ENCODE data around the gene BICD1. TPM values are rescaled to one million over a fixed set of nuclear protein-coding genes. Genes with fewer than 3 reads are reported as not detected.
A peak's percentile ranks its signal among the peaks of the same experiment; 100 is the strongest.

Gene BICD1
- total RNA-seq: 10 to 100 TPM in 3 of 4 donors, 1 to 10 TPM in 1; 9.4 to 16.0 (median 12.0) TPM
- 1 to 10 TPM in 1 of 3 donors, under 1 TPM in 2; 0.60 to 5.8 (median 0.69) TPM for polyA plus RNA-seq

DNA sequence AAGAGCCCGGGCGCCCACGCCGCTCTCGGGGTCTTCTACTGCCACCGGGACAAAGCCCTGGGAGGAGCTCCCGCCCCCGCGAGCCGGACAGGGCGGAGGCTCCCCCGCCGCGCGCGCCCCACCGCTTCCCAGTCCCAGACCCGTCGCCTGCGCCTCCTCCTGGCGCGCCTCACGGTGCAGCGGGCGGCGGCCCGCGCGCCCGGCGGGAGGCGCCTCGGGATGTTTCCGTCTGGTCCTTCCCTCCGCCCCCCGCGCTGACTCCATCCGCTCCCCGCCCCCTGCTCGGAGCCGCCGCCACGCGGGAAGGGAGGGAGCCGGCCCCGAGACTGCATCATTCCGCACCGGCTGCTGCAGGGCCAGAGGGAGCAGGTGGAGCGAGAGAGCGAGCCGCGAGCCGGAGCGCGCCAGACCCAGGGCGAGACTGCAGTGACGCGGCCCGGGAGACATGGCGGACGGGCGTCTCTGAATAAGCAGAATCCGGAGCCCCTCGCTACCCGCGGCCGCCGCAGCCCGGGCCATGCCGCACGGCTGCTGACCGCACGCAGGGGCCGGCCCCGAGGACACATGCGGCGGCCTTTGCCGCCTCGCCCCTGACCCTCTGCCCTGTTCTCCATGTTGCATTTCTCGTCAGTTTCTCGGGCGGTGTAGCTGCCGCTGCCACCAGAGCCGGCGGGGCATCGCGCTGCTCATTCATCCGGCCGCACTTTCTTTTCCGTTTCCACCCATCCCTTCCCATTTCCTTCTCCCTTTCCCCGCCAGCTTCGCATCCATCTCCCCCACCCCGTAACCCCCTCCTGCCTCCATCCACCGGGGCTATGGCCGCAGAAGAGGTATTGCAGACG, at the start of gene BICD1:
BICD1 (plus strand) TSS at position 331 of the 842 bp plus-strand sequence; CDS start at position 816, 485 bp downstream.
- peak within 1 kb of the TSS; percentile 92 to 98 (median 96) for H3K27ac ChIP-seq
- no peaks in the 10 kb centered on the region for H3K9me3 ChIP-seq
- 0 to 1% methylated on average over 96 of the region's 96 CpGs for WGBS, 2 donors
- TF ChIP-seq POLR2A (IDR thresholded peaks at IDR 0.05): peak in 1 of 2 donors; percentile 73
- TF ChIP-seq, protein P1, sequence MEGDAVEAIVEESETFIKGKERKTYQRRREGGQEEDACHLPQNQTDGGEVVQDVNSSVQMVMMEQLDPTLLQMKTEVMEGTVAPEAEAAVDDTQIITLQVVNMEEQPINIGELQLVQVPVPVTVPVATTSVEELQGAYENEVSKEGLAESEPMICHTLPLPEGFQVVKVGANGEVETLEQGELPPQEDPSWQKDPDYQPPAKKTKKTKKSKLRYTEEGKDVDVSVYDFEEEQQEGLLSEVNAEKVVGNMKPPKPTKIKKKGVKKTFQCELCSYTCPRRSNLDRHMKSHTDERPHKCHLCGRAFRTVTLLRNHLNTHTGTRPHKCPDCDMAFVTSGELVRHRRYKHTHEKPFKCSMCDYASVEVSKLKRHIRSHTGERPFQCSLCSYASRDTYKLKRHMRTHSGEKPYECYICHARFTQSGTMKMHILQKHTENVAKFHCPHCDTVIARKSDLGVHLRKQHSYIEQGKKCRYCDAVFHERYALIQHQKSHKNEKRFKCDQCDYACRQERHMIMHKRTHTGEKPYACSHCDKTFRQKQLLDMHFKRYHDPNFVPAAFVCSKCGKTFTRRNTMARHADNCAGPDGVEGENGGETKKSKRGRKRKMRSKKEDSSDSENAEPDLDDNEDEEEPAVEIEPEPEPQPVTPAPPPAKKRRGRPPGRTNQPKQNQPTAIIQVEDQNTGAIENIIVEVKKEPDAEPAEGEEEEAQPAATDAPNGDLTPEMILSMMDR (IDR thresholded peaks at IDR 0.05): peak in 1 of 4 experiments; percentile 38
- no peak for TF ChIP-seq EP300 (IDR thresholded peaks at IDR 0.05)
- TF ChIP-seq POLR2AphosphoS5 (IDR thresholded peaks at IDR 0.05): peak; percentile 86 to 93 (median 88)
- H3K4me1 ChIP-seq: peaks cover 0 to 31% (median 23%) of the 10 kb centered on the region in 4 donors
- peak; percentile 95 for DNase-seq
- H3K4me3 ChIP-seq: peak within 1 kb of the TSS; percentile 75 to 98 (median 80)
- no peaks in the 10 kb centered on the region for H3K27me3 ChIP-seq
- H3K36me3 ChIP-seq: no peaks in the 10 kb centered on the region
- intact Hi-C loops (cut with DNase I): loop anchor here (5.0 kb wide), 5 partner anchors 44 to 784 kb away; no protein-coding TSS in a partner anchor

DNA sequence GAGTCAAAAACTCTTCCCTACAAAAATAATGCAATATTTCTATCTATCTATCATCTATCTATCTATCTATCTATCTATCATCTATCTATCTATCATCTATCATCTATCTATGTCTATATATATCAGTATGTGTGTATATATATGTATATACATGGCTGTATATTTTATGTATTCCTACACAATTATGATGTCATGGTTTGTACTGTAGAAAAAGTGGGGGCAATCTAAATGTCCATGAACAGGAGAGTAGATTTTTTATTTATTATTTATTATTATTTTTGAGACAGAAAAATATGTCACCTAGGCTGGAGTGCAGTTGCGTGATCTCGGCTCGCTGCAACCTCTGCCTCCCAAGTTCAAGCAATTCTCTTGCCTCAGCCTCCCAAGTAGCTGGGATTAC, 45.6 kb upstream of the BICD1 start:
- intact Hi-C loops (cut with DNase I): loop anchor here (5.0 kb wide), 2 partner anchors 46 to 246 kb away; partner anchors contain the start of gene BICD1
- TF ChIP-seq POLR2AphosphoS5 (IDR thresholded peaks at IDR 0.05): no peak
- TF ChIP-seq, protein P1 (IDR thresholded peaks at IDR 0.05): no peak
- no peak for TF ChIP-seq EP300 (IDR thresholded peaks at IDR 0.05)
- DNase-seq: no peak

DNA sequence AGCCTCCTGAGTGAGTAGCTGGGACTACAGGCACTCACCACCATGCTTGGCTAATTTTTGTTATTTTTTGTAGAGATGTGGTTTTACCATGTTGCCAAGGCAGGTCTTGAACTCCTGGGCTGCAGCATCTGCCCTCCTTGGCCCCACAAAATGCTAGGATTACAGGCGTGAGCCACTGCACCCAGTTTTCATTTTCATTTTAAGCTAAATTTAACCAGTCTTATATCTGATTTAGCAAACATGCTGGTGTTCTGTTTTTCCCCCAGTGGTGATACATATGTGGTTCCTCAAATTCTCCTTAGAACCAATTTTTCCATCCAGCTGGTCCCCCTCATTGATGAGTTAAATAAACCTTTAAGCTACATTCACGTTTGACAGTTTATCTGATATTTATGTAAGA, 43.8 kb upstream of the BICD1 start:
- no peak overlapping the region for H3K4me3 ChIP-seq
- no peaks in the 10 kb centered on the region for H3K27me3 ChIP-seq
- TF ChIP-seq EP300 (IDR thresholded peaks at IDR 0.05) (no peak), POLR2A (IDR thresholded peaks at IDR 0.05) (no peak), POLR2AphosphoS5 (IDR thresholded peaks at IDR 0.05) (no peak)
- TF ChIP-seq, protein P1 (IDR thresholded peaks at IDR 0.05): no peak
- 36 to 58% methylated on average over 2 of the region's 2 CpGs for WGBS, 2 donors
- intact Hi-C loops (cut with DNase I): loop anchor here (5.0 kb wide), 2 partner anchors 44 to 244 kb away; partner anchors contain the start of gene BICD1
- DNase-seq: no peak
- H3K36me3 ChIP-seq: no peaks in the 10 kb centered on the region
- H3K4me1 ChIP-seq: no peaks in the 10 kb centered on the region
- H3K9me3 ChIP-seq: no peaks in the 10 kb centered on the region
- no peak overlapping the region for H3K27ac ChIP-seq

More for the DNA sequence above, 45.6 kb upstream of the BICD1 start:
- WGBS, 2 donors: 96 to 97% methylated on average over 3 of the region's 3 CpGs
- no peaks in the 10 kb centered on the region for H3K4me1 ChIP-seq
- no peak overlapping the region for H3K4me3 ChIP-seq
- no peak overlapping the region for H3K27ac ChIP-seq
- H3K36me3 ChIP-seq: no peaks in the 10 kb centered on the region
- H3K27me3 ChIP-seq: no peaks in the 10 kb centered on the region
- H3K9me3 ChIP-seq: no peaks in the 10 kb centered on the region

DNA sequence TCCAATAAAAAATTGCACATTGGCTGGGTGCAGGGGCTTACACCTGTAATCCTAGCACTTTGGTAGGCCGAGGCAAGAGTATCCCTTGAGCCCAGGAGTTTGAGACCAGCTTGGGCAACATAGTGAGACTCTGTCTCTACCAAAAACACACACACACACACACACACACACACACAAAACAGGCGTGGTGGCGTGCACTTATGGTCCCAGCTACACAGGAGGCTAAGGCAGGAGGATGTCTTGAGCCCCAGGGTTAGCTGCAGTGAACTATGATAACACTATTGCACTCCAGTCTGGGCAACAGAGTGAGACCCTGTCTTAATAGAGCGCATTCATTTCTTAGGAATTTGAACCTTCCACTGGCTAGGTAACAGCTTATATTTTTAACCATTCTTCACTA, 42.9 kb upstream of the BICD1 start:
- Histone ChIP-seq H3K27ac (no peak overlapping the region), H3K36me3 (no peaks in the 10 kb centered on the region), H3K4me3 (no peak overlapping the region), H3K4me1 (no peaks in the 10 kb centered on the region), H3K9me3 (no peaks in the 10 kb centered on the region), H3K27me3 (no peaks in the 10 kb centered on the region)
- TF ChIP-seq, protein P1 (IDR thresholded peaks at IDR 0.05): no peak
- TF ChIP-seq POLR2AphosphoS5 (IDR thresholded peaks at IDR 0.05): no peak
- TF ChIP-seq POLR2A (IDR thresholded peaks at IDR 0.05): no peak
- TF ChIP-seq EP300 (IDR thresholded peaks at IDR 0.05): no peak
- whole genome bisulfite sequencing, 2 donors: 95 to 97% methylated on average over 4 of the region's 4 CpGs
- intact Hi-C loops (cut with DNase I): loop anchor here (5.0 kb wide), 2 partner anchors 44 to 244 kb away; partner anchors contain the start of gene BICD1
- no peak for DNase-seq
